GM21619 (cell line): Measurements from ENCODE around the gene ARHGAP8.
"Not testable (repeated sequence)": the region's sequence is repeated elsewhere in the genome, so short reads cannot be mapped to it uniquely, and the experiment has no call there.

ENCODE experiments used
- ATAC-seq: cut with Tn5 transposase; IDR thresholded peaks from one replicate; pipeline ENCODE4 v1.9.1; 2021; ENCODE audit not compliant: unreplicated experiment

ARHGAP8 gene

DNA sequence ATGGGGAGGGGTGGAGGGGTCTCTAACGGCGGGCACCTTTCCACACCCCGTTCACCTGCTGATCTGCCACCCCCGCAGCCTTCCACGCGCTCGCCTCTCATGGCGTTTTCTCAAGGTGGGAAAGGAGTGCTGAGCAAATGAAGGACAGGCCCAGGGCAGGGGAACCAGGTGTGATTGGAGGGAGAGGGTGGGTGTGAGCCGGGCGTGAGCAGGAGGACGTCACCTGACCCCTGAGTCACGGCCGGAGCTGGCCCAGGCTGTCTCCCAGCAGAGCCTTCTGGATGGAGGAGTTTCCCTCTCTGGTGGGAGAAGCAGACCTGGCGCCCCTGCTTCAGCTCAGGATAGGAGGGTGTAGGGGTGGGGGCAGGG, 14.0 kb upstream of the ARHGAP8 start:
- no peak for ATAC-seq

DNA sequence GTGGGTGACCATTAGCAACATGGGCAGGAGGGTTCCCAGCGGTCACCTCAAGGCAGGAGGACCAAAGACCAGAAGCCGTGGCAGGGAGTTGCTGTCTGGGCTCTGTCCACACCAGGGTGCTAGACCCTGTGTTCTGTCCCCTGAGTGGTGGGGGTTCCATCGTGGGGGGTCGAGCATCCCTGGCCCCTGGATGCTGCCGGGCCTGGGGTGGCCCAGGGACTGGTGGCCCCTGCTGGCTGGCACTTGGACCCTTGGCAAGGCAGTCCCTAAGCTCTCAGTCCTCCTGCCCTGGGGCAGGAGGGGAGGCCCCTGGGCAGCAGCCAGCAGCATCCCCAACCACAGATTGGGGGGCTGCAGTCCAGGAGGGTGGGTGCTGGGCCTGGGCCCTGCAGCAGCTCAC, 13.4 kb upstream of the ARHGAP8 start:
- ATAC-seq = no peak

DNA sequence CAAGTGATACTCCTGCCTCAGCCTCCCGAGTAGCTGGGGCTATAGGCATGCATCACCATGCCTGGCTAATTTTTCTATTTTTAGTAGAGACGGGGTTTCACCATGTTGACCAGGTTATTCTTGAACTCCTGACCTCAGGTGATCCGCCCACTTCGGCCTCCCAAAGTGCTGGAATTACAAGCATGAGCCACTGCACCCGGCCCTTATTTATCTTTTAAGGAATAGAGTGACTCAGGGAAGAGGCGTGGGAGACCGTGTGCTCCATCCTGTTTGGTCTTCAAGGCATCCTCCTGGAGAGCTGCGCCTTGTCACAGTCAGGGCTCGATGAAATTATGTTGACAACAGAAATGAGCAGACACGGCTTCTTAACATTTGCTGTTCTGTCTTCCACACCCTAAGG, 12.7 kb upstream of the ARHGAP8 start:
- ATAC-seq = not testable (repeated sequence)

DNA sequence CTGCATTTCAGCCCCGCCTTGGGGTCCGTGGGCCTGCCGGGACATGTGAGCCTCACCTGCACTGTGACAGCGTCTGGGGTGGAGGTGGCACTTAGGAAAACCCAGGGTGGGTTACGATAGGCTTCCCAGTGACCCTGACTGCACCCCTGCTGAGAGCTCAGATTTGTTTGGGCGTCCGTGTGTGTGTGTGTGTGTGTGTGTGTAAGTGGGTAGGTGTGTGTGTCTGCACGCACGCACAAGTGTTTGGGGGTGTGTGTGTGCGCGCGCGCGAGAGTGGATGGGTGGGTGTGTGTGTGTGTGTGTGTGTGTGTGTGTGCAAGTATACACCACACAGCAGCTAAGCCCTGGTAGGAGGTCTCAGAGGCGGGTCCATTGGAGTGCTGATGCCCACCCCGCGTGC, 12.1 kb upstream of the ARHGAP8 start:
- ATAC-seq = no peak

DNA sequence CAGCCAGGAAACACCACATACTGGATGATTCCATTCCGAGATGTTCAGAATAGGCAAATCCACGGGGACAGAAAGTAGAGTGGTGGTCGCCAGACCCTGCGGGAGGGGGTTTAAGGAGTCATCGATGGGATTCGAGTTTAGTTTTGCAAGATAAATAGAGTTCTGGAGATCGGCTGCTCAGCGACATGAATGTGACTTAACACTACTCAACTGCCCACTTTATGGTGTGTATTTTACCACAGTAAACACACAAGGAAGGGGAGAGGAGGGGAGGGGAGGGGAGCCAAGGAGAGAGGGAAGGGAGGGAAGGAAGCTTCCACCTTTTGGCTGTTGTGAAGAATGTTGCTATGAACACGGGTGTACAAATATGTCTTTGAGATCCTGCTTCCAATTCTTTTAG, 10.4 kb upstream of the ARHGAP8 start:
- no peak for ATAC-seq

DNA sequence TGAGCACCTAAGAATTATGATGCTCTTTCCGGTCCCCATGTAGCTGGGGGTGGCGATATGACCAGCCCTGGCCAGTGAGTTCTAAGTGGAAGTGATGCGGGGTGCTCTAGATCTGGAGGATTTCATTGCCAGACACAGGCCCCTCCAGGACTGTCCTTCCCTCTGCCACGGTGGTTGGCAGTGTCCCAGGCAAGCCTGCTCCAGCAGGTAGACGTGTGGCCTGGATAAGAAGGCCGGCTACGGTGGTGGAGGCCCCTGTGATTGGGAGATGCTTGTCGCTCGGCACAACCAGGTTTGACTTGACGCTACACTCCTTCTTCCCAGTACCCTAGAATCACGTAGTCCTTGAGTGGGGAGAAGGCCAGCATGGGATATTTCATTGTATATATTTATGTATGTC, 9.1 kb upstream of the ARHGAP8 start:
- ATAC-seq = no peak

DNA sequence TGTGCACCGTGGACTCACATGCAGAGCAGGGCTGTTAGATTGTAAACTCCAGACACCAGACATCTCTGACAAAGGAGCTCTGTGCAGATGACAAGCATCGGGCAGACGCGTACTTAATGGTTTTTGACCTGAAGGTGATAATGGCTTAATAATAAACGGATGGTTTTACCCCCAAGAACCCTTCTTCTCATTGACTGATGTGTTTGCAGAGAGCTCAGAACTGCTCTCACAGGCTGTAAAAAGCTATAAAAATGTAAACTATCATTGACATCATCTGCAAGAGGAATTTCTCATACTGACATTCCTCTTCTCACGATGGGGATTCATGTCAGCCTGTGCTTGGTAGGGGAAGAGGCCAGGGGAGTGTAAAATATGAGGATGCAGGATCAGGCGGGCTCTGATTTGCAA, 8.6 kb upstream of the ARHGAP8 start:
- no peak for ATAC-seq

DNA sequence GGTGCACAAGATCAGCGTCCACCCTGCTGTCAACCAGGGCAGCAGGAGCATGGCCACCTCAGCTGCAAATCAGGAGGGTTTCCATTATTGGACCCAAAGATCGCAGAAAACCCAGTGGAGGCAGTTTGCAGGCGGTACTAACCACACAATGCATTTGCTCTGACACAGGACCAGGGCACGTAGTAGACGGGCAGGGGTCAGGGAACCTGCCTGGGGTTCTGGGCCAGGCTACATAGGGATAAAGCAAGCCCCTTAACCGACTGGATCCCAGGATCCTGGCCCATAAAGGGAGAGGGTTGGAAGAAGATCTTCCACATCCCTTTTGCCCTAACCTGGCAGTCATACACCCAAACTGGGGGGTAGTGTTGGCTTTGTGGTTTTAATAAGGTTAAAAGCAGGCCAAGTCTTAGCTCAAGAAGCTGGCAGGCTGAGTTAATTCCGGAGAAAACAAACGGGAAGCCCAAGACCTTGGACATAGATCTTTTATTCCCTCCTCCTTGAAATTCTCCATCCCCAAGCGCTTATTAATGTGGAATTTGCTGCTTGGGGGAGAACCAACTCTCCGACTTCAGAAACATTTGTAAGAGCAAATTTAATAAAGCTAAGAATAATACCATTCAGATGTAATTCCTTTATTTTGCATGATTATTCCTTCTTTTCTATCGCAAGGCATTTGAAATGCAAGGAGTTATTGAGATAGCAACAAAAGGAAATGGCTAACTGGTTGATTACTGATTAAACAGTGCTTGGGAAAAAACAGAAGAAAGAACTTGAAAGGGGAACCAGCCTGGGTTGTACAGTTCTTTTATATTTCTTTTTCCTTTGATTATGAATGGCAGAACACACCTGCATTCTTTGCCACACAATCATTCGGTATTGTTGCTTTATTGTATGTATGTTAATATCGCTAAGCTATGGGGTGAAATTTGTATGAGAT, 6.3 kb upstream of the ARHGAP8 start:
- ATAC-seq = no peak

DNA sequence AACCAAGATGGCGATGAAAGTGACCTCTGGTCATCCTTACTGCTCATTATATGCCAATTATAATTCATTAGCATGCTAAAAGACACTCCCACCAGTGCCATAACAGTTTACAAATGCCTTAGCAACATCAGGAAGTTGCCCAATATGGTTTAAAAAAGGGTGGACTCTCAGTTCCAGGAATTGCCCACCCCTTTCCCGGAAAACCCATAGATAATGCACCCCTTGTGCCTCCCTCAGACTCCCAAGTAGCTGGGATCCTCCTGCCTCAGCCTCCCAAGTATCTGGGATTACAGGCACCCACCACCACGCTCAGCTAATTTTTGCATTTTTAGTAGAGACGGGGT, 4.6 kb upstream of the ARHGAP8 start:
- not testable (repeated sequence) for ATAC-seq

DNA sequence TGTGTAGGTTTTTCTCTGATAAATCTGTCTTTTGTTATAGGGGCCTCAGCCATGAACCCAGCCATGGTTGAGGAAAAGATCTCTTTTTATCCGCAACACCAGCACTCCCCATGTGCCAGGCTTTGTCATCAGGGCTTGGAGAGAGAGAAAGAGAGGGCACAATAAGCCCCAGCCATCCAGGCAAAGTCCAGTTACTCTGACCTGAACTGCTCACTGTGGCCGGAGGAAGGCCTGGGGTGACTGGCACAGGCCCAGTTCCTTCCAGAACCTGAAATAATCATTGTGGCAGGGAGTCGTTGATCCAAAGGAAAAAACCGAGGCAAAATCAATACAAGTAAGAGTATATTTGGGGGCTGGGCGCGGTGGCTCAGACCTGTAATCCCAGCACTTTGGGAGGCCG, 3.9 kb upstream of the ARHGAP8 start:
- ATAC-seq = no peak

DNA sequence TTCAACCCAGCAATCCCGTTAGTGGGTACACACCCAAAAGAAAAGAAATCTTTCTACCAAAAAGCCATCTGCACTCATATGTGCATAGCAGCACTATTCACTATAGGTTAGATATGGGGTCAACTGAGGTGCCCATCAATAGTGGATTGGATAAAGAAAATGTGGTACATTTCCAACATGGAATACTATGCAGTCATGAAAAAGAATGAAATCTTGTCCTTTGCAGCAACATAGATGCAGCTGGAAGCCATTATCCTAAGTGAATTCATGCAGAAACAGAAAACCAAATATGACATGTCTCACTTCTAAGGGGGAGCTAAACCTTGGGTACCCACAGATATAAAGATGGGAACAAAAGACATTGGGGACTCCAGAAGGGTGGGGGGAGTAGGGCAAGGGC, 1.9 kb upstream of the ARHGAP8 start:
- no peak for ATAC-seq

DNA sequence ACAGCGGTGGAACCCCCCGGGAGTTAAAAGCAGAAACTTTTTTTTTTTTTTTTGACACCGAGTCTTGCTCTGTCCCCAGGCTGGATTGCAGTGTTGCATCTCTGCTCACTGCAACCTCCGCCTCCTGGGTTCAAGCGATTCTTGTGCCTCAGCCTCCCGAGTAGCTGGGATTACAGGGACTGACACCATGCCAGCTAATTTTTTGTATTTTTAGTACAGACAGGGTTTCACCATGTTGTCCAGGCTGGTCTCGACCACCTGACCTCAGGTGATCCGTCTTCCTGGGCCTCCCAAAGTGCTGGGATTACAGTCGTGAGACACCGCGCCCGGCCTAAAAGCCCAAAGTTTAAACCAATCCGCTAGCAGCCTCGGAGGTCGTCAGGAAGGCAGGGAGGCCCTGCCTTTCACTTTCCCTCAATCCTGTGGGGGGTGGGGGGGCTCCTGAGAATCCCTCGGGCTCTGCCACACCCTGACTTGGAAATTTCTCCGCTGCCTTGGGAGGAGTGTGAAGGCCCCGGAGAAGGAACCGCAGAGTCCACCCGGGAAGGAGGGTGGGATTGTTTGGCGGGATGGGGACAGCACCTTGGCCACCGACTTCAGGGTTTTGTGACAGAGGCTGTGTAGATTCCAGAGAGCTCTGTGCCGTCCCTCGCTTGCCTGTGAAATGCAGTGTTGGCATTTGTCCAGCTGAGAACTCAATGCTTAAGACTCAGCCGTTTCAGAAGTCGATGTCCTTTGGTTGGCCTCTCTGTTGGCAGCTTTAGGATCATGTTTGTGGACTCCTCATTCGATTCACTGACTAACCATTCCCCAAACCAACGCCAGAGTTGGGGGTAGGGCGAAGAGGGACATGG, 1.0 kb downstream of the ARHGAP8 start:
- ATAC-seq = no peak

DNA sequence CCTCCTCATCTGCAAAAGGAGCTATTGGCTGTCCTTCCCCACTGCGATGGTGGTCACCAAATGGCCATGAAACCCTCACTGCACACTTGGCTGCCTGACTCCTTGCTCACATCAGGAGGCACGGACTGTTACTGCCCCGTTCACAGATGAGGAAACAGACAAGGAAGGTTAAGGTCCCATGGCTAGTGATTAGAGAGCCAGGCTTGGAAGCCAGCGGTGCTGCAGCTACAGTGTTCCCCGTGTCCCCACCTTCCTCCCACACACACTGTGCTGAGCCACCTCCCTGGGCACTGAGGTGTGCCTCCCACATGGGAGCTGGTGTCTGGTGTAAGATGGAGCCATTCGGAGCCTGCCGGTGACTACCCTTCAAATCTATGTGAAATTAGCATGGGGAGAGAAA, 2.6 kb downstream of the ARHGAP8 start:
- ATAC-seq = no peak

DNA sequence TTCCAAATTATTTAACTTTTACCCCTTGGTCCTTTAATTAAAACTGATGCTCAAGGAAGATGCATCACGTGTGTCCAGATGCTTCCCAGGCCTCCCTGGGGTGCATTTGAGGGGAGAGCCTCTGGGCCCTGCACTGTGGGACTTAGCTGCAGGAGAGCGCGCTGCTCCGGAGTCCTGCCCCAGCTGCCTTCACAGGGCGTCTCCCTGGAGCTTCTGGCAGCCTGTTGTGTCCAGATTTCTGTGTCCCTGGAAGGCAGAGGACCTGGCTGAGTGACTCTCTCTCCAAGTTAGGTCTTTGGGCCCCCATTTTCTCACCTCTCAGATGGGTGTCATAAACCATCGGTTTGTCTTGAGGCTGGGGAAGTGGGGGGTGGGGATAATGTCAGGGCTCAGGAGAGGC, 3.0 kb downstream of the ARHGAP8 start:
- no peak for ATAC-seq

DNA sequence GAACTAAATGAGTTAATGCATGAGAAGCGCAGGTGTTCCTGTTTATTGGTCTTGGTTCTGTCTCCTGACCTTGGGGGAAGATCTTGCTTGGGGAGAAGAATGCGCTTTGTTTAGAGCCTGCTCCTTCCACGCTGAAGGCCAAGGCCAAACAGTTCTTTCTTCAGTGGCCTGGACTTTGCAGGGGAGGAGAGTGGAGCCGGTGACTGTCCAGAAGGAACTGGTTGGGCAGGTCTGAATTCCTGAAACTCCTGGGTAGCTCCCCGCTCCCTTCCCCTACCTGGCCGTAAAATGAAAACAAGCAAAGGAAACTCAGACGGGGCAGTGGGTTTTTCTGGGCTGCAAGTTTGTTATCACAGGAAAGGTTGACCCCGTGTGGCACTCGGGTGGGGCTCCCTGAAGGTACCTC, 3.6 kb downstream of the ARHGAP8 start:
- ATAC-seq = no peak

DNA sequence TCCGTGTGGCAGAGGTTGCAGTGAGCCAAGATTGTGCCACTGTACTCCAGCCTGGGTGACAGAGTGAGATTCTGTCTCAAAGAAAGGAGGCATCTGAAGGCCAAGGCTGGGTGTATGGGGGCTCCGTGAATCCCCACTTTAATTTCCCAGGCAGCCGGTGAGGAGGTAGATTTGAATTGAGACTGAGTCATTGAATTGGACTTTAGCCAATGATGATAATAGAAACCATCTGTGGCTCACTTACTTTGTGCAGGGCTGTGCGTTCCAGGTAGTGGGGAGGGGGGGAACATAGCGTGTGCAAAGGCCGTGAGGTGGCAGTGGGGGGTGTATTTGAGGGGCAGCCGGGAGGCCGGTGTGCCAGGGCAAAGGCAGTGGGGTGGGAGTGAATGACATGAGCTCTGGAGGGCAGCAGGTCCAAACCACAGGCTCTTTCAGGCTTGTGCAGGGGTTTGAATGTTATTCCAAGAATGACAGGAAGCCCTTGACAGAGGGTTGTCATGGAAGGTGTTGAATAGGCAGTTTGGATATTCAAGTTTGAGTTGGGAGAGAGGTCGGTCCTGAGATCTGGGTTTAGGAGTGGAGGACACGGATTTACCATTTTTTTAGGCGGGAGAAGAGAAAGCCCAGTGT, 6.1 kb downstream of the ARHGAP8 start:
- no peak for ATAC-seq

DNA sequence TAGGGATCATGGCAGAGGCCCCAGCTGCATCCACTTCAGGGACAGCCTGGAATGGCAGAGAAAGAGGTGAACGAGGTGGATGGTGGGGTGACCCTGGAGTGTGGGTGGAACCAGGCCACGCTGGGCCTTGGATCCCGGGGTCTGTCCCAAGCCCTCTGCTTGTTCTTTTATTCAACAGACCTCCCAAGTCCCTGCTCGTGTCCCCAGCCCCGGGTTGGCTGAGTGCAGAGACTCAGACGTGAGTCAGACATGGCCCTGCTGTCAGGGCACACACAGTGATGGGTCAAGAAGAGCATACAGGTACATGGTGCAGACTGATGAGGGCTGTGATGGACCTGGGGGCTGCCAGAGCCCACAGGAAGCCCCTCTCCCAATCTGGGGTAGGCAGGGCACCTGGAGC, 6.6 kb downstream of the ARHGAP8 start:
- ATAC-seq = no peak

DNA sequence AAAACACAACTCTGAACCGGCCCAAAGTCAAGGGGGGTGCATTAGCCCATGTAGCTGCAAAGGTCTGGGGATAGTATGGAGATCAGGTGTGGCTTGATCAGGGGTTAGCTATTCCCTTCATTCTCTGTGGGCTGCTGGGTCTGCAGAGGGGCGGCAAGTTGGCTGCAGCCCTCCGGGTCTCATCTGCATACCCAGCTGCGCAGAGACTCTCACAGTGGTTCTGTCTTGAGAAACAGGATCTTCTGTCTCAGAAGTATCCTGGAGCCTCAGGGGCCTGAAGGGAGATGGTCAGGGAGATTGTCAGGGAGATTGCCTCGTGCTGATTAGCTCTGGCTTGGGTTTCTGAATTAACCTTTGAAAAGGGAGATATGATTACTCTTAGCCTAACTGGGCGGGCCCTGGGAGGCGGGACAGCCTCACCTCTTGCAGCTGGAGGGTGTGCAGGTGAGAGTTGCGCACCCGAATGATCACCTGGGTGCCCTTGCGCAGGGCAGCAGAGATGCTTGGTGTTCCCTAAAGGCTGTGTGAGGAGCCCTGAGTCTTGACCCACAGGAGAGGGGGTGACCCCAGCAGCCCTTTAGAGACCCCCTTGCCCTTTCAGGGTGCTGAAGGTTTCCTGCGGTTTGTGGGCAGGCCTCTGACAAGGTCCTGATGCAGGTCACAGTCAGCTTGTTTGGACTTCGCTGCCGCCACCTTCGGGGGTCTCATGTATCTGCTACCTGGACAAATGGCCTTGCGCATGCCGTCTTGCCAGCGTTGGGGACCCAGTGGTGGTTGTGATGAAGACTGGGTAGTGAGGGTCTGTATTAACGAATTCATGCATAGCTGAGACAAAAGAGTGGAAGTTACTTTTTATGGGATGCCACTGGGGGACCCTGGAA, 7.3 kb downstream of the ARHGAP8 start:
- no peak for ATAC-seq

DNA sequence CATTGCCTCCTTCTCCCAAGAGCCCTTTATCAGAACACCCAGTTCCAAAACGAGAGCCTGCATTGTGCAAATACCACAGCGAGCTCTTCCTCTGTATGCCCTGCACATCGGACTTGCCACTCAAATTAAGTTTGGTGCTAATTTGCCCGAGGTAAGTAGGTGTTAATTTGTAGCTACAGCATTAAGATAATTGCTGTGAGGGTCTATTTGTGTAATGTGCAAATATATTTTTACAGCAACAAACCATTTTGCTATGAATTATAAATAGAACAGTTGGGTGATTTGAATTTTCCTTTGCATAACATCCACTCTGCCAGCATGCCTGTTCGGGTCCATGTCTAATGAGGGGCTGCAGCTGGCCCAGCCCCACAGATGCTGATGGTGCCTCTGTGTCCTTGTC, 8.1 kb downstream of the ARHGAP8 start:
- ATAC-seq = no peak

DNA sequence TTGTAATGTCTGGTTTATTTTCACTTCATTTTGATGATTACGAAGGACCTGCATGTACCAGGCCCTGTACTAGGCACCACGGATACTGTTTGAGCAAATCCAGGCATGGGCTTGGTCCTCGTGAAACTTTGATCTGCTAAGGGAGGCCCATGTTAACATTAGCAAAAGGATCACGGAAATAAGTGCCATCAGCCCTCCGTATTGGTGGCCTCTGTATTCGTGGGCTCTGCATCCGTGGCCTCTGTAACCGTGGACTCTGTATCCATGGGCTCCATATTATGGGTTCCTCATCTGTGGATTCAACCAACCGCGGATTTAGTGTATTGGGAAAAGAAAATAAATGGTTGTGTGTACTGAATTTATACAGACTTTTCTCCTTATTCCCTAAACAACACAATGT, 8.7 kb downstream of the ARHGAP8 start:
- no peak for ATAC-seq

DNA sequence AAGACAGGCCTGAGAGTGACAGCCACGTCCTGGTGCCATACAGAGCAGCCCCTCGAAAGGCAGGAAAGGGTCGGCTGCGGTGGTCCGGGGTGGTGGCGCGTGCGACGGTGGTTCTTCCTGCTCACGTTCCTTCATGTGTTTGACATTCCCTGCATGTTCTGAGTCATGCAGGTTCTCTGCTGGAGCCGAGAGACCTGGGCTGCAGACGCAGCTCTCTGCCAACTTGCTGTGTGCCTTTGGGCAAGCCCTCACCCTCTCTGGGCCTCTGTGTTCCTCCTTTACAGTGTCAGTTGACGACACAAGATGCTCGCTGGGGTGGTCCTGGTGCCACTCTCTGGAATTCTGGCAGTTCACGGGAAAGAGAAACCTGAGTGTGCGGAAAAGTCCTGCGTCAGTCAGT, 12.0 kb downstream of the ARHGAP8 start:
- no peak for ATAC-seq
